Neural progenitor cell (in vitro differentiated cells): Measurements from ENCODE around the gene PIGT. TPM values are rescaled to one million over a fixed set of nuclear protein-coding genes. Genes with fewer than 3 reads are reported as not detected.

Experiments
- DNase-seq: peaks from one replicate; pipeline ENCODE4 v3.0.0-alpha.2; 2016; ENCODE audit warnings: low spot score
- H2AFZ ChIP-seq: fragments of 200-600 bp; sonication (generic); replicated peaks from 2 replicates; pipeline ENCODE4 v1.6.1; 2016; ENCODE audit warnings: antibody characterized with exemption
- H3F3A ChIP-seq: fragments of 200-600 bp; sonication (generic); 2 replicates; pipeline ENCODE4 v1.6.1; 2016; ENCODE audit warnings: antibody characterized with exemption, low read depth
- H3K27ac ChIP-seq: fragments of 200-600 bp; sonication (generic); 2 replicates; pipeline ENCODE4 v1.5.1; 2016; ENCODE audit warnings: mild to moderate bottlenecking
- H3K27me3 ChIP-seq: fragments of 200-600 bp; sonication (generic); 2 replicates; pipeline ENCODE4 v1.6.1; 2016; ENCODE audit warnings: mild to moderate bottlenecking, moderate library complexity
- H3K36me3 ChIP-seq: fragments of 200-600 bp; sonication (generic); 2 replicates; pipeline ENCODE4 v1.5.1; 2016
- H3K4me1 ChIP-seq: fragments of 200-600 bp; sonication (generic); 2 replicates; pipeline ENCODE4 v1.6.1; 2016; ENCODE audit warnings: mixed run types
- H3K4me2 ChIP-seq: fragments of 200-600 bp; sonication (generic); 2 replicates; pipeline ENCODE4 v1.6.1; 2016
- H3K4me3 ChIP-seq: fragments of 200-600 bp; sonication (generic); 2 replicates; pipeline ENCODE4 v1.5.1; 2016
- H3K79me2 ChIP-seq: fragments of 200-600 bp; sonication (generic); 2 replicates; pipeline ENCODE4 v1.6.1; 2016; ENCODE audit warnings: low read depth
- H3K9ac ChIP-seq: fragments of 200-600 bp; sonication (generic); 2 replicates; pipeline ENCODE4 v1.6.1; 2016
- H3K9me3 ChIP-seq: fragments of 200-600 bp; sonication (generic); 2 replicates; pipeline ENCODE4 v1.5.1; 2016; ENCODE audit warnings: low read depth
- H4K20me1 ChIP-seq: fragments of 200-600 bp; sonication (generic); 2 replicates; pipeline ENCODE4 v1.6.1; 2016; ENCODE audit warnings: low read depth
- H3K27ac Mint-ChIP-seq: 3 replicates; pipeline ENCODE4 v1.8.0; 2021; ENCODE audit warnings: mixed read lengths
- H3K27me3 Mint-ChIP-seq: 2 replicates; pipeline ENCODE4 v1.8.0; 2022; ENCODE audit warnings: low read depth, mild to moderate bottlenecking, inconsistent platforms, moderate library complexity, mixed read lengths; ENCODE audit not compliant: insufficient read depth
- H3K36me3 Mint-ChIP-seq: 3 replicates; pipeline ENCODE4 v1.8.0; 2021; ENCODE audit warnings: mixed read lengths
- H3K4me1 Mint-ChIP-seq: 3 replicates; pipeline ENCODE4 v1.8.0; 2021; ENCODE audit warnings: mixed read lengths
- H3K4me3 Mint-ChIP-seq: 3 replicates; pipeline ENCODE4 v1.8.0; 2021; ENCODE audit warnings: mild to moderate bottlenecking, moderate library complexity, mixed read lengths
- H3K9me3 Mint-ChIP-seq: 3 replicates; pipeline ENCODE4 v1.8.0; 2020; ENCODE audit warnings: mixed read lengths
- EZH2 ChIP-seq: fragments of 200-600 bp; sonication (generic); IDR thresholded peaks from 2 replicates; pipeline ENCODE4 v1.6.1; 2017; ENCODE audit warnings: antibody characterized with exemption, mild to moderate bottlenecking, moderate library complexity
- EZH2phosphoT487 ChIP-seq: fragments of 200-600 bp; sonication (generic); IDR thresholded peaks from 2 replicates; pipeline ENCODE4 v1.6.1; 2017; ENCODE audit warnings: antibody characterized with exemption
- total RNA-seq: library from RNA; depleted of rRNA; stranded (reverse); fragments of >200 nt; gene quantifications from 2 replicates; pipeline ENCODE4 v1.2.3, GENCODE V29; 2015; ENCODE audit warnings: low replicate concordance
- TF ChIP-seq, protein P1 (sequence below): fragments of 200-600 bp; sonication (generic); IDR thresholded peaks from 2 replicates; pipeline ENCODE4 v1.5.1; 2017; ENCODE audit warnings: antibody characterized with exemption, mild to moderate bottlenecking

Gene PIGT
- total RNA-seq, 1 donor from 2014 or later, result 24.5 TPM

DNA sequence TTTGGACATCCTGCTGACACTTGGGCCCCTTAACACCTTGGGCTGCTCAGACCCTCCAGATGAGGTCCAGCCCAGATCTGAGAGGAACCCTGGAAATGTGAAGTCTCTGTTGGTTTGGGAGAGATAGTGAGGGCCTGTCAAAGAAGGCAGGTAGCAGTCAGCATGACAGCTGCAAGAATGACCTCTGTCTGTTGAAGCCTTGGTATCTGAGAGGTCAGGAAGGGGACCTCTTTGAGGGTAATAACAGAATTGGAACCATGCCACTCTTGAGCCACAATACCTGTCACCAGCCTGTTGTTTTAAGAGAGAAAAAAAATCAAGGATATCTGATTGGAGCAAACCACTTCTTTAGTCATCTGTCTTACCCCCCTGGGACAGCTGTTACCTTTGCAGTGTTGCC, 48.8 kb upstream of the PIGT start:
- Histone ChIP-seq H3K79me2 (peaks cover 22% of the 10 kb centered on the region), H3K4me3 (no peak overlapping the region), H3K9me3 (no peaks in the 10 kb centered on the region), H3K4me2 (no peak overlapping the region), H2AFZ (no peak overlapping the region), H3K4me1 (peaks cover 14% of the 10 kb centered on the region), H3K9ac (no peak overlapping the region), H4K20me1 (peaks cover 15% of the 10 kb centered on the region), H3K27me3 (peaks cover 1% of the 10 kb centered on the region), H3F3A (peaks cover 5% of the 10 kb centered on the region), H3K36me3 (no peaks in the 10 kb centered on the region), H3K27ac (no peak overlapping the region)
- Mint-ChIP-seq H3K27me3 (no peaks in the 10 kb centered on the region), H3K4me3 (no peak overlapping the region), H3K27ac (no peak overlapping the region), H3K36me3 (peaks cover 10% of the 10 kb centered on the region), H3K4me1 (peaks cover 25% of the 10 kb centered on the region), H3K9me3 (no peaks in the 10 kb centered on the region)
- no peak for DNase-seq
- no peak for TF ChIP-seq EZH2
- no peak for TF ChIP-seq EZH2phosphoT487
- TF ChIP-seq, protein P1, sequence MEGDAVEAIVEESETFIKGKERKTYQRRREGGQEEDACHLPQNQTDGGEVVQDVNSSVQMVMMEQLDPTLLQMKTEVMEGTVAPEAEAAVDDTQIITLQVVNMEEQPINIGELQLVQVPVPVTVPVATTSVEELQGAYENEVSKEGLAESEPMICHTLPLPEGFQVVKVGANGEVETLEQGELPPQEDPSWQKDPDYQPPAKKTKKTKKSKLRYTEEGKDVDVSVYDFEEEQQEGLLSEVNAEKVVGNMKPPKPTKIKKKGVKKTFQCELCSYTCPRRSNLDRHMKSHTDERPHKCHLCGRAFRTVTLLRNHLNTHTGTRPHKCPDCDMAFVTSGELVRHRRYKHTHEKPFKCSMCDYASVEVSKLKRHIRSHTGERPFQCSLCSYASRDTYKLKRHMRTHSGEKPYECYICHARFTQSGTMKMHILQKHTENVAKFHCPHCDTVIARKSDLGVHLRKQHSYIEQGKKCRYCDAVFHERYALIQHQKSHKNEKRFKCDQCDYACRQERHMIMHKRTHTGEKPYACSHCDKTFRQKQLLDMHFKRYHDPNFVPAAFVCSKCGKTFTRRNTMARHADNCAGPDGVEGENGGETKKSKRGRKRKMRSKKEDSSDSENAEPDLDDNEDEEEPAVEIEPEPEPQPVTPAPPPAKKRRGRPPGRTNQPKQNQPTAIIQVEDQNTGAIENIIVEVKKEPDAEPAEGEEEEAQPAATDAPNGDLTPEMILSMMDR, result no peak

DNA sequence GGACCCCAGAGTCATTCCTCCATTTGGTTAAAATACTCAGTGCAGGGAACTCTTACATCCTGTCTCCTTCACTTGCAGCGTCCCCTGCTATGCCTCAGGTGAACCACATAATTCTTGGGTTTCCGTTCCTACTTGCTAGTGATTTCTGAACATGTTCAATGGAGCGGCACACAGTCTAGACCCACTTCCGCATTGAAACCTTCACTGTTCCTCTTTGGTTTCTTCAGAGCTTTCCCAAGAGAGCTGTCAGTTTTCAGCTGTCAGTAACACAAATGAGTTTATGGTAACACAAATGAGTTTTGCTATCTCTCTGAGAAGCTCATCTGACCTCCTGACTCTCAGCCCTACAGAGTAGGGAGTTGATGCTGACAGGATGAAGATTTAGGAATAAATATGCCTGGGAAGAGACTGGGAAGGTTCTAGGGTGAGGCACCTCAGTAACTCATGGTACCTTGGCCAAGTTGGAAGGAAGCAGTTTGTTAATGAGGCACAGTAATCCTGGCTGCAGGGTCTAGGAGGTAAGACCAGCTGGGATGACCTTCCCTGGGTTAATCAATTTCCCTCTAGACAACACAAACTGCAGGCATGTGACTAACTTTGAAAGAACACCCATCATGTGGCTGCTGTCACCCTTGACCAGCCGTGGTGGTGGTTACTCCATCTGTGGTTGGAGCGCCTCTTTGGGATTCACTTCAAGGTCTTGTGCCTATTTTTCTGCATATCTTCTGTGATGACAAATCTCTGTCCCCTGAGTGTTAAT, 47.5 kb upstream of the PIGT start:
- Histone ChIP-seq H3K4me2 (no peak overlapping the region), H3K9me3 (no peaks in the 10 kb centered on the region), H3K4me3 (no peak overlapping the region), H3K9ac (no peak overlapping the region), H3K79me2 (peaks cover 21% of the 10 kb centered on the region), H3K4me1 (peaks cover 14% of the 10 kb centered on the region), H4K20me1 (peaks cover 15% of the 10 kb centered on the region), H3F3A (peaks cover 5% of the 10 kb centered on the region), H3K27me3 (peaks cover 14% of the 10 kb centered on the region), H3K36me3 (no peaks in the 10 kb centered on the region), H3K27ac (no peak overlapping the region), H2AFZ (no peak overlapping the region)
- Mint-ChIP-seq H3K9me3 (no peaks in the 10 kb centered on the region), H3K4me3 (no peak overlapping the region), H3K36me3 (peaks cover 10% of the 10 kb centered on the region), H3K4me1 (peaks cover 20% of the 10 kb centered on the region), H3K27me3 (no peaks in the 10 kb centered on the region), H3K27ac (no peak overlapping the region)
- TF ChIP-seq EZH2, result no peak
- no peak for TF ChIP-seq EZH2phosphoT487
- DNase-seq, result no peak

DNA sequence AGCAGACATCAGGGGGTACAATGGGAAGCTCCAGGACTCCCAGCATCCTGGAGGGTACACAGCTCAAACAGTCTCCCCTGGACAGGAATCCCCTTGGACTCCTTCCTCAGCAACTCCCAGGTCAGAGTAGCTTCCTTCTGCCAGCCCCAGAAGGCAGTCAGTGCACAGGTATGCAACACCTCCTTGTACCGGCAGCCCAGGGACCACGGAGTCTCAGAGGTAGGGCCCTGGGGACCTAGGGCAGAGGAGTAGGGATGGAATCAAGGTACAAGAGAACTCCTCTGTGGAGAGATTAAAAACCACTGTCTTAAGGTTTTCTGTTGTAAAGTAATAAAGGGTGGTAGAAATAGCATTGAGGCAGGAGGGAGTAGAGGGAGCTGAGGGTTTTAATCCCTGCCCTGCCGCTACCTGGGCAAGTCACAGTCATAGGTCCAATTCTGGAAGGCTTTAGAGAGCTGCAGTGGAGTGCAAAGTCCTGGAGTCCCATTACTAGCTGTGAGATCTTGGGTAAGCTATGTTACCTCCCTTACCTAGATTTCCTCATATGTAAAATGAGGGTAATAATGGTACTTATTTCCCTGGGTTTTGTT, 45.3 kb upstream of the PIGT start:
- no peak overlapping the region for H3K27ac Mint-ChIP-seq
- Histone ChIP-seq H3K9me3 (no peaks in the 10 kb centered on the region), H3K27me3 (peaks cover 17% of the 10 kb centered on the region), H3K4me2 (no peak overlapping the region), H3F3A (no peaks in the 10 kb centered on the region), H3K27ac (no peak overlapping the region), H4K20me1 (no peaks in the 10 kb centered on the region), H3K36me3 (no peaks in the 10 kb centered on the region), H3K4me1 (no peaks in the 10 kb centered on the region), H3K9ac (no peak overlapping the region), H3K79me2 (peaks cover 2% of the 10 kb centered on the region), H2AFZ (no peak overlapping the region), H3K4me3 (no peak overlapping the region)
- H3K9me3 Mint-ChIP-seq, result no peaks in the 10 kb centered on the region
- DNase-seq, result no peak
- H3K36me3 Mint-ChIP-seq, result peaks cover 5% of the 10 kb centered on the region
- TF ChIP-seq, protein P1, result no peak
- no peak for TF ChIP-seq EZH2
- no peak for TF ChIP-seq EZH2phosphoT487
- peaks cover 10% of the 10 kb centered on the region for H3K4me1 Mint-ChIP-seq
- peaks cover 3% of the 10 kb centered on the region for H3K27me3 Mint-ChIP-seq
- no peak overlapping the region for H3K4me3 Mint-ChIP-seq

DNA sequence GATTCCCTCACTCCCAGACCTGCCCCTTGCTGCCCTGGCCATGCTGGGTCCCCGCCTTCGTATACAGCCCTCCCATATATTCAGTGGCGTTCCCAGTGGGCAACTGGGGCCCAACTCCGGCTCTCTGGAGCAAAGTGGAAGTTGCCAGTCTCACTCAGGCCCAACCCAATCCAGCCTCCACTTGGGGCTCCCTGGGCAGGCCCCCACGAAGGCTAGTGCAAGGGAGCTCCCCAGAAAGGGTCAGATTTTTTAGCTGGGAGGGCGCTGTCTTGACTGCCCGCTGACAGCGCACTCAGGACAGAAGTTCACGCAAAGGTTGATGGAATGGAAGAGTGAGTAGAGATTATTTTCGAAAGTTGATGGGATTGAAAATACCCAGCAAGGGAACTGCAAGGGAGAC, 43.7 kb upstream of the PIGT start:
- peaks cover 17% of the 10 kb centered on the region for H3K27me3 ChIP-seq
- no peak overlapping the region for H3K4me3 ChIP-seq
- no peaks in the 10 kb centered on the region for H3K9me3 Mint-ChIP-seq
- peak overlapping the region; percentile 75 for H3K4me2 ChIP-seq
- no peak for TF ChIP-seq EZH2phosphoT487
- no peak for TF ChIP-seq EZH2
- TF ChIP-seq, protein P1, result no peak
- H3K9ac ChIP-seq, result no peak overlapping the region
- no peak overlapping the region for H3K4me3 Mint-ChIP-seq
- peaks cover 5% of the 10 kb centered on the region for H3K36me3 Mint-ChIP-seq
- H3K79me2 ChIP-seq, result no peaks in the 10 kb centered on the region
- DNase-seq, result no peak
- no peaks in the 10 kb centered on the region for H4K20me1 ChIP-seq
- H3K27ac Mint-ChIP-seq, result peak overlapping the region; percentile 0
- H2AFZ ChIP-seq, result no peak overlapping the region
- H3K36me3 ChIP-seq, result no peaks in the 10 kb centered on the region
- no peaks in the 10 kb centered on the region for H3F3A ChIP-seq
- H3K27ac ChIP-seq, result no peak overlapping the region
- H3K27me3 Mint-ChIP-seq, result peaks cover 3% of the 10 kb centered on the region
- peaks cover 11% of the 10 kb centered on the region for H3K4me1 Mint-ChIP-seq
- H3K4me1 ChIP-seq, result peaks cover 3% of the 10 kb centered on the region
- H3K9me3 ChIP-seq, result no peaks in the 10 kb centered on the region
